Natural killer cell (primary cell): Measurements from ENCODE around the gene CXCL16. TPM values are rescaled to one million over a fixed set of nuclear protein-coding genes. Genes with fewer than 3 reads are reported as not detected.

Source experiments
- ATAC-seq, 3 donors: fragments of 150-1000 bp in 2 of 3; fragments of 200-7000 bp in 1 of 3; cut with Tn5 transposase; 1 replicate in 1 of 3; 2 replicates in 2 of 3; pipeline ENCODE4 v1.10.0; 2021; ENCODE audit warnings: mild to moderate bottlenecking in 2 of 3, moderate library complexity in 2 of 3
- DNase-seq, 2 donors: peaks; one replicate each; pipeline versions ENCODE4 v3.0.0 to v3.0.0-alpha.2; 2013 to 2021; ENCODE audit warnings: mixed read lengths in 1 of 2
- H3K27ac ChIP-seq: one replicate; pipeline ENCODE4 v1.5.1; 2013; ENCODE audit warnings: mild to moderate bottlenecking, low read length
- H3K27me3 ChIP-seq: one replicate; pipeline ENCODE4 v1.6.1; 2013; ENCODE audit warnings: low read length; ENCODE audit not compliant: control insufficient read depth, insufficient read depth
- H3K36me3 ChIP-seq: one replicate; pipeline ENCODE4 v1.6.1; 2013; ENCODE audit warnings: low read length; ENCODE audit not compliant: control insufficient read depth, insufficient read depth
- H3K4me1 ChIP-seq: one replicate; pipeline ENCODE4 v1.6.1; 2013; ENCODE audit warnings: low read length; ENCODE audit not compliant: control insufficient read depth, insufficient read depth
- H3K4me3 ChIP-seq: one replicate; pipeline ENCODE4 v1.5.1; 2013; ENCODE audit warnings: low read length
- H3K9me3 ChIP-seq: one replicate; pipeline ENCODE4 v1.6.1; 2013; ENCODE audit warnings: low read length; ENCODE audit not compliant: control insufficient read depth, insufficient read depth
- H3K27ac Mint-ChIP-seq, 2 donors: one replicate each; pipeline ENCODE4 v1.8.0; 2022; ENCODE audit warnings: mild to moderate bottlenecking in 2 of 2, mixed read lengths in 2 of 2, moderate library complexity in 1 of 2
- H3K27me3 Mint-ChIP-seq, 2 donors: one replicate each; pipeline ENCODE4 v1.8.0; 2022; ENCODE audit warnings: low read depth in 2 of 2, mixed read lengths in 2 of 2
- H3K36me3 Mint-ChIP-seq: one replicate; pipeline ENCODE4 v1.8.0; 2022; ENCODE audit warnings: mixed read lengths
- H3K4me1 Mint-ChIP-seq, 2 donors: one replicate each; pipeline ENCODE4 v1.8.0; 2022; ENCODE audit warnings: mixed read lengths in 2 of 2
- H3K4me3 Mint-ChIP-seq: one replicate; pipeline ENCODE4 v1.8.0; 2022; ENCODE audit warnings: mild to moderate bottlenecking, moderate library complexity, mixed read lengths
- H3K9me3 Mint-ChIP-seq, 2 donors: one replicate each; pipeline ENCODE4 v1.8.0; 2022; ENCODE audit warnings: mixed read lengths in 2 of 2
- CTCF ChIP-seq: fragments of 200-600 bp; IDR thresholded peaks from one replicate; pipeline ENCODE4 v1.8.0; 2022; ENCODE audit warnings: antibody characterized with exemption
- WGBS: methylation state at CpG from one replicate; pipeline ENCODE4 v1.1.7; 2013; ENCODE audit warnings: missing lambda C conversion rate; ENCODE audit not compliant: insufficient coverage; 5-methylcytosine and 5-hydroxymethylcytosine counted together
- intact Hi-C: fragments of 100-400 bp; cut with micrococcal nuclease; formaldehyde crosslinking; loops from one replicate; pipeline ENCODE4 v1.14.2; 2022
- total RNA-seq, 4 donors: library from RNA; stranded (reverse); fragments of 120-200 nt in 1 of 4; gene quantifications; one replicate each; pipeline versions ENCODE4 v1.2.3 to v1.2.4, GENCODE V29; 2013 to 2022

The CXCL16 gene
- total RNA-seq, 3 donors from 2014 or later (not counting 1 experiment from before 2014, with no cell fraction given): 4.0 to 31.8 (median 16.0) TPM

- no peaks in the 10 kb centered on the region for H3K9me3 Mint-ChIP-seq
- no peaks in the 10 kb centered on the region for H3K4me1 ChIP-seq
- no peaks in the 10 kb centered on the region for H3K27me3 ChIP-seq
- H3K27ac Mint-ChIP-seq: no peak overlapping the region
- WGBS: 83% methylated on average over 9 of the region's 9 CpGs
- DNase-seq (no peak), ATAC-seq (no peak)
- H3K36me3 ChIP-seq: no peaks in the 10 kb centered on the region
- TF ChIP-seq CTCF: no peak
- no peak overlapping the region for H3K4me3 Mint-ChIP-seq
- no peaks in the 10 kb centered on the region for H3K9me3 ChIP-seq
- peak overlapping the region; percentile 11 for H3K27ac ChIP-seq
- intact Hi-C loops: no loop called here
- no peaks in the 10 kb centered on the region for H3K4me1 Mint-ChIP-seq
- peaks cover 5 to 16% of the 10 kb centered on the region in 2 donors for H3K27me3 Mint-ChIP-seq
- no peak overlapping the region for H3K4me3 ChIP-seq
- H3K36me3 Mint-ChIP-seq: no peaks in the 10 kb centered on the region
These were observed 27.0 kb upstream of the CXCL16 start for GRCh38 chr17:4766723-4767122.

DNA sequence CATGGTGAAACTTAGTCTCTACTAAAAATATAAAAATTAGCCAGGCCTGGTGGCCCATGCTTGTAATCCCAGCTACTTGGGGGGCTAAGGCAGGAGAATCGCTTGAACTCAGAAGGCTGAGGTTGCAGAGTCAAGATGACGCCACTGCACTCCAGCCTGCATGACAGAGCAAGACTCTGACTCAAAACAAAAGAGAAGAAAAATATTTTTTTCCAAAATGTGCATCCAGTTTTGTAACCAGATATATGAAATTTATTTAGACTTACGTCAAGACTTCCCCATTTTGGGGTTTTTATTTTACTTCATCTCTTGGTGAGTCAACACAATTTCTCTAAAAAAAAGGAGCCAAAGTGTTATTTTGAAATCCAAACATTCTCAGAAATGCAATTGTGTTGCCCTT lies 26.5 kb upstream of the CXCL16 start:
- DNase-seq (no peak), ATAC-seq (no peak)
- Histone ChIP-seq H3K27me3 (no peaks in the 10 kb centered on the region), H3K4me3 (no peak overlapping the region), H3K36me3 (no peaks in the 10 kb centered on the region), H3K9me3 (no peaks in the 10 kb centered on the region), H3K4me1 (no peaks in the 10 kb centered on the region), H3K27ac (peak overlapping the region; percentile 21)
- H3K4me3 Mint-ChIP-seq: no peak overlapping the region
- no peaks in the 10 kb centered on the region for H3K4me1 Mint-ChIP-seq
- TF ChIP-seq CTCF: no peak
- no peaks in the 10 kb centered on the region for H3K9me3 Mint-ChIP-seq
- 78% methylated on average over 2 of the region's 3 CpGs for WGBS
- intact Hi-C loops: no loop called here
- H3K27me3 Mint-ChIP-seq: peaks cover 5 to 16% of the 10 kb centered on the region in 2 donors
- no peaks in the 10 kb centered on the region for H3K36me3 Mint-ChIP-seq
- no peak overlapping the region for H3K27ac Mint-ChIP-seq

GRCh38 chr17:4764595-4764994 lies 24.9 kb upstream of the CXCL16 start:
- Mint-ChIP-seq H3K36me3 (no peaks in the 10 kb centered on the region), H3K27ac (no peak overlapping the region), H3K27me3 (peaks cover 5 to 16% of the 10 kb centered on the region in 2 donors), H3K4me1 (no peaks in the 10 kb centered on the region), H3K4me3 (no peak overlapping the region), H3K9me3 (no peaks in the 10 kb centered on the region)
- 52% methylated on average over 2 of the region's 3 CpGs for WGBS
- no peaks in the 10 kb centered on the region for H3K4me1 ChIP-seq
- intact Hi-C loops: no loop called here
- no peaks in the 10 kb centered on the region for H3K27me3 ChIP-seq
- H3K9me3 ChIP-seq: no peaks in the 10 kb centered on the region
- no peak for DNase-seq
- no peak for ATAC-seq
- no peak for TF ChIP-seq CTCF
- no peak overlapping the region for H3K4me3 ChIP-seq
- H3K27ac ChIP-seq: no peak overlapping the region
- no peaks in the 10 kb centered on the region for H3K36me3 ChIP-seq

- H3K4me1 ChIP-seq: no peaks in the 10 kb centered on the region
- no peaks in the 10 kb centered on the region for H3K36me3 Mint-ChIP-seq
- no peaks in the 10 kb centered on the region for H3K9me3 Mint-ChIP-seq
- no peaks in the 10 kb centered on the region for H3K9me3 ChIP-seq
- no peaks in the 10 kb centered on the region for H3K4me1 Mint-ChIP-seq
- ATAC-seq: peak in 1 of 3 donors; percentile 42
- H3K4me3 Mint-ChIP-seq: no peak overlapping the region
- DNase-seq: no peak
- no peak overlapping the region for H3K4me3 ChIP-seq
- 87% methylated on average over 10 of the region's 10 CpGs for WGBS
- TF ChIP-seq CTCF: no peak
- intact Hi-C loops: no loop called here
- H3K27me3 Mint-ChIP-seq: peaks cover 8% of the 10 kb centered on the region in 2 donors
- H3K27me3 ChIP-seq: no peaks in the 10 kb centered on the region
- H3K27ac Mint-ChIP-seq: no peak overlapping the region
- H3K36me3 ChIP-seq: no peaks in the 10 kb centered on the region
- no peak overlapping the region for H3K27ac ChIP-seq
These were observed 20.1 kb upstream of the CXCL16 start for GRCh38 chr17:4759776-4760236.
